HS-5 (cell line): ENCODE results near the gene CCDC149.

ENCODE experiments used
- DNase-seq: peaks from one replicate; pipeline ENCODE4 v3.0.0-alpha.2; 2012; ENCODE audit warnings: low read depth

The CCDC149 gene

DNA sequence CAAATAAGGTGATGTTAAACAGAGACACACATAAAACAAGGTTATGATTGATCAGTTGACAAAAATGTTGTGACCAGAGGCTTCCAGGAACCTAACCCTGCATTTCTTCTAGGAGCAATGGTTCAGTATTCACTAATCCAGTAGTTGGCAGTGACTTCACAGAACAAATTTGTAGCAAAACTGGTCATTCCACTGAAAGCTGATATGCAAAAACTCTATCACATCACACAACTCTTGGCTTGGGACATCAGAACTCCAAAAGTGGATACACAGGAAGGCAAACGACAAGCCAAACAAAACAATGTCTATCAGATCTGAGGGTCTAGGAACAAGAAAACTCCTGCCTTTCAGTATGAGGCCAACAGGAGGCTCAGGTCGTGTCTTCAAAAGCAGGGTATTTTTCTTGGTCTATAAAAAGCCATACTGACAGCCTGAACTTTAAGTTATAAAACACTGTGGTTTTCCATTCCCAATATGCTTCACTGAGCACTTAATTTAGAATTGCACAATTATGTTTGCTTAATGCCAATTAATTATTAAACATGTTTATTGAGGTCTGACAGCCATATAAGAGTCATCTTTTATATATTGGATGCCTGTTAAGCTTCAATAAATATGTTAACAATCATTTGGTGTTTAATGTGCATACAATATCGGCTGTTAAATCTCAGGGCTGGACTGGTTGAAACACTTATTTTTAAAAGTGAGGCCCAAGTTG, 71.9 kb downstream of the CCDC149 start:
- DNase-seq, result no peak

DNA sequence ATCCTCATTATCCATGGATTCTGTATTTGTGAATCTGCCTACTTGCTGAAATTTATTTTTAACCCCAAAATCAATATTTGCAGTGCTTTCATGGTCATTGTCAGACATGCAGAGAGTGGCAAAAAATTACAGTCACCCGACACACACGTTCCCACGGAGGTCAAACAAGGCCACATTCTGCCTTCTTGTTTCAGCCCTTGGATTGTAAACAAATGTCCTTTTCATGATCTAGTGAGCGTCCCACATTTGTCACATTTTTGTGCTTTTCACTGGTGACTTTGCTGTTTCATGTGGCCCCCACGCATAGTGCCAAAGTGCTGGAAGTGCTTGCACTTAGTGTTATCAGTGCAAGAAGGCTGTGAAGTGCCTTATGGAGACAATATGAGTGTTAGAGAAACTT, 72.5 kb downstream of the CCDC149 start:
- no peak for DNase-seq

DNA sequence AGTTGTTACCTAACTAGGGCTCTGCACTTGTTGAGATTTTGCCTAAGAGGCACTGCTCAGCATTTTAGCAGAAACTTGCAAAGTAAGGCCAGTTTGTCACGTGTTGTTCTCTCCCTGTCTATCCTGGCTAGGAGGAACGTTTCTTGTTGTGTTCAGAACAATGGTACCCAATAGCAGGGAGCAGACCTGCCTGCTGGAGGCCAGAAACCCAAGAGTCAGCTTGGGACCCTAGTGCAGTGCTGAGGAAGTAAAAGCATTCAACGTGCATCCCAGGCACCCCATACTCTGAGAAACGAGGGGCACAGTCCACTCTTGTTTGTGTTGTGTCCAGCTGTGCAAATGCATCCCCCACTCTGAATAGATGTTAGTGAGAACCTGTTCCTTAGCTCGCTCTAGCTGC, 75.1 kb downstream of the CCDC149 start:
- DNase-seq, result no peak

DNA sequence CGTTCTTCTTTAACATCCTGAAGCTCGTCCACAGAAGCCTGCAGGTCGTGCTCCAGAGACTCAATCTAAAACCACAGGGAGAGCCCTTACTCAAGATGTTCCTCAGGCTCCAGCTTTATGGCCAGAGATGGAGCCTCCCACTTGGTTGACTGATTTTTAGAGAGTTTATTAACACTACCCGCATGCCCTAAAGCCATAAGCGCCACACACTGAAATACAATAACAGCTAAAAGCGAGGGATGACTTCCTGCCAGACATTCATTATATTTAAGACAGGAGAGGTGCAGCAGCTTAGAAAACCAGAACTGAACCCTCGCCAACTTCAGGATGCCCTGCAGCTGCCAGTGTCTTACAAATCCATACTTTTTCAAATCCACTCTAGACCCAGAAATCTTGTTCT, 75.5 kb downstream of the CCDC149 start:
- no peak for DNase-seq

DNA sequence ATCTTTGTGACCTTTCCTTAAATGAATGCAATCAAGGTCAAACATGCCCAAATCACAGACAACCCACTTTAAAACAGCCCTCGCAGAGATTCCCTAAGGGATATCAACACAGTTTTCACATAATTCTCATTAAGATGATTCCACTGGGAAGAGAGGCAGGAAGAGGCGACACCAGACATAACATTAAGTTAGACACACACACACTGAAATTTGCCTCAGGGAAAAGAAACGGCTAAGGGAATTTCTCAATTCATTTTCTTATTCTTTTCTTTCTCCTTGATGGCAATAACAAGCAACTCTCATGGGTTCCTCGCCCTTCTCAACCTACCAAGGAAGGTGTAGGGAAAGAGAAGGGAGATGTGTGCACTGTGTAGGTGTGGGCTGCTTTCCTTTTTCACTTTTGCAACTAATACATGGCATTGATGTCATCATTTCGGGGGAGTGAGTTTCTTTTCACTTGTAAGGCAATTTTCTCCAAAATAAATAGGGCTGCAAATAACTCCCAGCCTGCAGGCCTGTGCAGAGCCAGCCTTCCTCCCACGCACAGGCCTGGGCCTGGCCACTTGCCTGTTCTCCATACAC, 76.1 kb downstream of the CCDC149 start:
- no peak for DNase-seq

DNA sequence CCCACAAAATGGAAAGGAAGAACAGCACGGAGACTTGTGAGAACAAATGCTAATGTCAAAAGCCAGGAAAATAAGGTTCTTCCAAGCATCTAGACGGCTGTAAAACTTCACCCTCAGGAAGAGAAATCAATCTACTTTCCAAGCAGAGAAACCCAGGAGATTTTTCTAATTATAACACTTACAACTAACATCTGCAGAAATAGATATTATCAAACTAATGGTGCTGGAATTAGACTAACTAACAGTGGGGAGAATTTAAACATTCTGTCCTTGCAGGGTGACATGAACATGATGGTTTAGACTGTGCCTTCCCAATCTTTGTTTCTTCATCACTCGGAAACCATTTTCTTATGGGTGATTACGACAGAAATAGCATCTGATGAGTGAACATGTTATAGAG, 77.1 kb downstream of the CCDC149 start:
- no peak for DNase-seq

DNA sequence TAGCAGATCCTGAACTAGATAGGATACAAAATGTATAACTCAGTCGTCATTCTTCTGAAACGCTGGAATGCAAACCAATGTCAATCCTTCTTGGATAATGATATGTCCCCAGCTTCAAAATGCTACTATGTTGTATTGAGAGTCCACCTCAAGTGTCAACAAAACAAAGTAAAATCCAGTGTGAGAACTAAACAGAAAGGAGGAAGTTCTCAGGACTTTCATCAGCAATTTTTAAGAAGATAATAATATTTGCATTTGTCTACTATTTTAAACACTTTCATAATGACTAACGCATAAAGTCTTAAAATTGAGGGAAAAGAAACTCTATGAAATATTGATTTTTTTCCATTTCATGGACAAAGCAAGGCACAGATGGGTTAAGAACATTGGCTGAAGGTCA, 81.2 kb downstream of the CCDC149 start:
- no peak for DNase-seq

DNA sequence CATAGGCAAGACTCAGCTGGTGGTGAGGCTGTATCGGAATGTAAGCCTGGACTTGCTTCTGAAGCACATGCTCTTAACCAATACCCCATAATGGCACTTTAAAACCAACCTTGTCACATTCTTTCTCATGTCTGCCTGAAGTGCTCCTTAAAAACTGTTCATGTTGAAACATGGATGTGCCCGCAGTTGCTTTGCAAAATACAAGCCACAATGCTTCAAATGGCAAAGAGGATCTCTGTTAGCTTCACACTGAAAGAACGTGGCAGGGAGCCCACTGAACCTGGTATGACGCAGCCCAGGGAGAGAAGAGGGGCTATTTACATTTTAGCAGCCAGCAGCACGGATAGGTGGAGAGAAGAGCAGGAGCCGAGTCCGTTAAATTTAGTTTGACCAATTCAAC, 88.1 kb downstream of the CCDC149 start:
- no peak for DNase-seq

DNA sequence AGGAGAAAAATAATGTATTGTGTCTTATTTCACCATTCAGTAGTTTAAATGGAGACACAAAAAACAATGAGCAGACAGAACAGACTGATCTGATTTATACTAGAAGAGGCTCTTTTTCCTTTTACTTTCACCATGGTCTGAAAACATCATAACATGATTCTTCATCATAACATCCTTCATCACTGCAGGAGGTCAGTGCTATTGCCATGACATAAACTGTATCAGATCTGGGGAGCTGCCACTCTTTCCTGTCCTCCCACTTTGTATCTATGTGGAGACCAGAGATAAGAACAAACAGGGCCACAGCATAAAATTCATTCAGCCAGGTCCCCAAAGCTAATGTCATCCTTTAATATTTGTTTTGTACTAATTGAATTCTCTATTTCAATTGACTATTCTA, 92.3 kb downstream of the CCDC149 start:
- no peak for DNase-seq

DNA sequence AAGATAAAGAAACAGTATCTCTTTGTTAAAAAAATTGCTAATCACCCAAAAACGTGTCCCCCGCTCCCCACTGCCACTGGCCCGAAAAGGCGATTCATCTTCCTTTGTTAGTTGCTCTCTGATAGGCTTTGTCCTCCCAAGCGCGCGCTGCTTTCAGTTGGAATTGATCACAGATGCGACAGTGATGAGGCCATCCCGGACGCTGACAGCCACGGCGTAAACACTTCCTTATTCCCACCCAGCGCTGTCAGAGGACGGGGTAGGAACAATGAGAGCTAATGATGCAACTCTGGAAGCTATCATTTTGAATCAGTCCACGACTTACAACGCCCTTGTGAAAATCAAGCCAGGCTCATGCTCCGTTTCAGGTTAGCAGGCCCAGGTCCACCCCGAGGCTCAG, 96.0 kb downstream of the CCDC149 start:
- DNase-seq, result no peak

DNA sequence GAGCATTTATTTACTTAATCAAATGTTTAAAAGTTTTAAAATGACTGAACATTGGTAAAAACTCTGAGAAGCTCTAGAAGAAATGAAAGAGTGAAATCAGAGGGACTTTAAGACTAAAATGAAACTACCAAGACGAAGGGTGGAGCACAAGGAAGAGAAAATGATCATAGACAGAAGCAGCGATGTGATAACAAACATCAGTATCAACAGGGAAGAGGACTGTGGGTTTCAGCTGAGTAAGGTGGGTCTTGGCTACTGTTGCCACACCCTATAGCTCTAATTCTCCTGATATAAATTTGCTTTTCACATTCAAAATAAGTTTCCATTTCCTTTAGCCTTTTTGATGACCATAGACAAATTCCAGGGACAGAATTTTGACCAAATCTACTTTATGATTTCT, 99.1 kb downstream of the CCDC149 start:
- no peak for DNase-seq

DNA sequence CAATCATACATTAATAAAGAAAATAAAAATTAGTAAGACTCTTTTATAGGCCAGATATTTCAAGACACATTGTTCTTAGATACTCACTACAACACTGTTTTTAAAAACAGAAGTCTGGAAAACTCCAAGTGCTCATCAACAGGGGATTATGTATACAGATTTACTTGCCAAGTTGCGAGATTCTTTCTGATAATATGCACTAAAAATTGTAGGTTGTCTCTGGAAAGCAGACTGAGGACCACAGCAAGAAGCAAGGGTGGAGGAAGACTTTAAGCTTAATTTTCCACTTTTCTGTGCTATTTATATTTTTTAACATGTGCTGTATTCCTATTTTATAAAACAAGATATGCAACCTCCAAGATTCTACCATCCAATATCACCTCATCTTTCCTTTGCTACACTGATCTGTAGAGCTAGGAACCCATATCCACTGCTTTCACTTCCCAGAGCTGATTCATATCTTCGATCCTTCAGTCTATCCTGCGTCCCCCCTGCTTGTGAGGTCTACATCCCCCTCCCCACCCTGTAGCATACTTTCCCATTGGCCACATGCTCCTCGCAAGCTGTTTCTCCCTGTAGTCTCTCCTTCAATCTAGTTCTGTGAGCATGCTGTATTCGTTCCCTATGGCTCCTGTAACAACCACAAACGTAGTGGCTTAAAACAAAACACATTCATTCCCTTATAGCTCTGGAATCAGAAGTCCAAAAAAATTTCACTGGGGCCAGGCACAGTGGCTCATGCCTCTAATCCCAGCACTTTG, 101.8 kb downstream of the CCDC149 start:
- no peak for DNase-seq

DNA sequence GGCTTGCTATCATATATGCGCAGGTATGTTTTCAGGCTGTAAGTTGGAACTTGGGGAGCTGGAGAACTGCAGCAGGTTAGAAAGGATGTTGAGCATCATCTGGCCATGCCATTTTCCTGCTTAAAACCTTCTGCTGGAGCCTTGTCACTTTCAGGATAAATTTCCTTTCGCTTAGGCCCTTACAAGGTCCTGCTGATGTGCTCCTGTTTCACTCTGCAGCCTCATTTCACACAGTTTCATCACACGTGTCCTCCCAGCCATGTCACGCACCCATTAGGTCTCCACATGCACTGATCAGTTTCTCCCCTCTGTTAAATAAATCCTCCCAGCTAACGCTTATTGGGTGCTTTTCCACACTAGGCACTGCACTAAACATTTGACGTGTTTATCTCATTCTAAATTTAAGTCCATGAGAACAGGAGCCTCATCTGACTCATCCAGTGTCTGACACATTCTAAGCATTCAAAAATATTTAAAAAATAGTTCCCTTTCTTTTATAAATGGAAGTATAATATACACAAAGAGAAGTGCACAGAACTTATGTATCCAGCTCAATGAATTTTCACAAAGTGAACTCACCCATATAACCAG, 102.9 kb downstream of the CCDC149 start:
- DNase-seq, result no peak

DNA sequence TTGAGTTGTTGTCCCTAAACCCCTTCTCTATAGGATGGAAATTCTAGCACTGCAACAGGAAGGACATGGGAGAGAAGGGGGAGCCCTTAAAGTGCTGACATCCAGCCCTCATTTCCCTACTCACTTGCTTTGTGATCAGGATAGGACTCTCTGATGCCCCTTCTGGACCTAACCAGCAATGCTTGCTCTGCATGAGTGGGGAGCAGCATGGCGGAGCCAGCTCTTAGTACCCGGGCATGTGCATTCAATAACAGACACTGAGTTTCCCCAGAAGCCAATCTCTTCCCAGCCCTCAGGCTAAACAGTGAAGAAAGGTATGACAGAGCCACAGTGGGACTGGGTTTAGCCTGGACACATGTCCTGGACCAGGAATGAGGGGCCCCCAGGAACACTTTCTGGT, 103.5 kb downstream of the CCDC149 start:
- DNase-seq, result no peak

DNA sequence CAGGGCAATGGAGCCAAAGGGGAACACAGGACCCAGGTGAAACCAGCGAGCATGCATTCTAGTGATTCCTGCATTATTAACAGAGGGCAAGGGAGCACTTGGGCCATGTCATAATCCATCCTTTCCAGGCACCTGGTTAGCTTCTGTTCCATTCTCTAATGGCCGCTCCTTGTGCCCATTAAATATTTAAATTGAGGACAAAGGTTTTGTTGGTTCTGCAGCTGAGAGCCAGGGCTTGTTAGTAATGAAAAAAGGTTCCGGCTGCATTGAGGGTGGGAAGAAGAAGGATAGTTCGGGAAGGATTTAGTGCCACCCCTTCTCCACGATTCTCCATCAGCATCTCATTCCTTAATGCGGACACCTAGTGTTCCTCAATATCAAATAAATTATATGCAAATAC, 103.9 kb downstream of the CCDC149 start:
- DNase-seq, result no peak

DNA sequence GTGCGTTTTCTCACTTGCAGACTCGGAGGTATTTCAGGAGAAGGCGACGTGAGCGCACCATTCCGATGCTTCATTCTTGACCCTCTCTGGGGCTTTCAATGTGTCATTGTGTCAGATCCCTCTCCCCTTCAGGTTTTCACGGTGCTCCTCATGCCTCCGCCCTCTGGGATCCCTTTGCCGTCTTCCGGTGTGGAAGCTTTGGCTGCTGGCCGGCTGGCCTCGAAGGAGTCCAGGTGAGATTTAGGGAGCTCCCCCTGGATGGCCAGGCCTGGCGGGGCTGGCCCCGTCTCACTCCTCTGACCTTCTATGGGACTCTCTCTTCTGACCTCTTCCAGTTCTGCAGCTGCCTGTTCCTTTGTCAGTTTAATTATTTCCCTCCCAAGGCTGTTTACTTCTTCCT, 104.6 kb downstream of the CCDC149 start:
- DNase-seq, result no peak

DNA sequence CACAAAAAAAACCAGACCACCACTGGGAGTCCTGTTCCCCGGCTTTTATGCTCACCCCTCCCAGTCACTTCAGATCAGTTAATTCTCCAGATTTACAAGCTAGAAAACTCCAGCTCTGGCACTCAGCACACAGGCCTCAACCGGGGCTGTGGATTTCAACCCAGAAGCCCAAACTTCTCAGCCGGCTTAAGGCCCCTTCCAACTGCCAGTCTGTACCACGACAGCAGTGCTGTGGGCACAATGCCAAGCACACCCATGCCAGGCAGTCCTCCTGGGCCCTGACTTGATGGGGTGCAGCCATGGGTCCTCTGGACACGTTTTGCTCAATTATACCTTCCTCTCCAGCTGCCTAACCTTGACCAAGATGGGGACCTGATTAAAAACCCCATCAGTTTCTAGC, 105.2 kb downstream of the CCDC149 start:
- no peak for DNase-seq

DNA sequence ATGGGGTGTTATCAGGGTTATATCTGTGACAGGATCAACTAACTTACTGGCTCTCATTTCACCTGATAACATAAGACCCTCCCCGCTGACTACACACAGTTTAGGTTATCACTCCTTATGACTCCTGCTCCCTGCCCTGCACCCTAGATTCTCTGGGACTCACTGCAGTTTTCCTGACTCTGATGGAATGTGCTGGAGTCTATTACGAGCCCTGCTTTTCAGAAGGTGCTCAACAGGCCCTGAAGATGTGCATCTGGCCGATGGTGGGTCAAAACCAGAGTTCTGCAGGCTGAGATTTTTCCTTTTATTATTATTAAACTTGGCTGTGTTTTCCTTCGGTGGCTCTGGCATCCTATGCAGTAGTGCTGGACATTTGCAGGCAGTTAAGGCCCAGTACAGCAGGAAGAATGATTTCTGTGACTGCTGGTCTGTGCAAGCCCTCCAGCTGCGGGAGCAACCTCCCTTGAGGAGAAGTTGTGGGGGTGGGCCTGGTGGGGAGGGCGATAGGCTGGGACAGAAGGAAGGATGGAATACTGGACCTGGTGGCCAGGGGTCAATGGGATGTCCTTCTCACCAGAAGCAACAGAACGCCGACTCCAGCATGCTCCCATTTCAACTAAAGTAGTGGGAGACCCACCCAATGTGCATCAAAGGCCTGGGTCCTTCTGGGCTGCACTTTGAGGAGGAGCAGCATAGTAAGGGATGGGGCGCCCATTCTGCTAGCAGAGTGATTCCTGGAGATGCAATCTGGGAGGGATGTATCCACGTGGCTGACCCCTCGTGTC, 106.4 kb downstream of the CCDC149 start:
- no peak for DNase-seq

DNA sequence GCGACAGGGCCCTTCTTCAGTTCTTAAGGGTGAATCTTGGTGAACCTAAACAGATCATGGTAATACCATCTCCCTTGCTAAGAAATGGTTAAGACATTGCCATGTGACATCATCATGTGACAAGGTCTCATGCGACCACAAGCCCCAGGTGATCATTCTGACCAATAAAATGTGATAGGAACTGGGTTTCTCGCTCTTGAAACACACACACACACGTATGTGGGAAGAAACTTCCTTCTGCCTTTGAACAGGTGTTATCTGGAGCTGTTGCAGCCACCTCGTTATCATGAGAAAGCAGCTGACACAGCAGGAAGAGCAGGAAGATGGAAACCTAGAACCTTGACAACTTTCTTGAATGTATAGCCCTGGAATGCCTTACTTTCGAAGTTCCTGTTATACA, 107.3 kb downstream of the CCDC149 start:
- no peak for DNase-seq

DNA sequence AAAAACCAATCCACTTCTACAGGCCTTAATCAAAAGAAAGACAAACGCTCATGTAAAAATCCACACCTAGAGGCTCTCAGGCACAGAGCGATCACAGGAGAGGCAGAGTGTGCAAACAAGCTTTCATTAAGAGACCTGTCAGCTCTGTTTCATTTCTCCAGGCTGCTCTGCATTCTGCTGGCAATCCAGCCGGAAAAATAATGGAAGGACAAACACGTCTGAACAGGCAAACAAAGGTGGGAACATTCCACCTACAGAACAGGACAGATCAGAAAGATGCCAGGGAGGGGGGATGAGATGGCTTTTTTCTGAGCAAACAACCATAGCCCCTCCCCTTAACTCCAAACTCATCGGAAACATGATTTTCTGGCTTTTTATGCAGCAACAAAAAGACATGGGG, 107.8 kb downstream of the CCDC149 start:
- DNase-seq, result no peak

DNA sequence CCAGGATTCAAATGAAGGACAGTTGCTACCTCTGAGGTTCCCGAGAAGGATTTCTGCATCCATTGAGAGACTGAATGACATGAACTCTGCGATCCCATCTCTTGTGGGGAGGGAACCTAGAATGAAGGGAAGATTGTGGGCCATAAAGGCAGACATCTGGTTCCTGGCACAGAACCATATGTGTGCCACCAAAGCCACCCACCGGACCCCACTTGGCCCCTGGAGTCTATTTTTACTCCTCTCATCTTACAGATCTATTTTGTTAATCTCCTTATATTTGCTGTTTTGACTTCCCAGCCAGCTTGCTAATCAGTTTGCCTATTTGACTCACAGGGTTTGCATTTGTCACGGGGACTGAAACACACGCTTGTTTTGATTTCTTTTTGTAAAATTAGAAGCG, 110.2 kb downstream of the CCDC149 start:
- no peak for DNase-seq

DNA sequence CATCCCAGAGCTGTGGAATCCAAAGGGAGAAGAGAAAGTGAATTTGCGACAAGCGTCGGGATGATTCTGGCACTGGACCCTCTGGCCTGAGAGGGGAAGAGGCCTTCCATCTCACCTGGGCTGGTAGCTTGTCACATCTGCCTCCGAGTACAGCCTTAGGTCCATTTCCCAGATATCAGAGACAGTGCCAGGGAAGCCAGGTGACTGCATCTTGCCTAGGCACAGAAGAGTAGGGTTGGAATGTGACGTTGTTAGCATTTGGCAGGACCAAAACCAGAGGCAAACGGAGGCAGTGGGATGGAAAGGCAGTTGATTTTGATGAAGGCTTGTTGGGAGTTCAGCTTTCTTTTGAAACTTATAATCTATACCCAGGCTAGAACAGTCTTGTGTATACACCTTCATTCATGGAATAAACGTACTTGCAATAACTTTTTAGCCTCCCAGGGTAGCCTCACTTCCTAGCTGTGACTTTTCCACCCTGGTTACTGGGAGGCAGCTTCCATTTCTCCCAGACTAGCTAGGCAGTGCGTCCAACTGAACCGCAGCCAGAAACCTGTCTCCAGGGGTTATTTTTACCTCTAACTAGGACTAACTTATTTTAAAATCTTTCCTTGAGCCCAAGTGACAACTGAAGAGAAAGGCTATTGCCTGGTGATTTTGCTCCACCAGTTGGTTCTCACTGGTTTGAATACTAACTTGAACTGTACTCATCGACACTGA, 111.5 kb downstream of the CCDC149 start:
- DNase-seq, result no peak
